NCI-H1930 (cell line): Measurements from ENCODE around the gene PLCD3.
A peak's percentile ranks its signal among the peaks of the same experiment; 100 is the strongest.

Experiments
- DNase-seq, 2 experiments: peaks; one replicate each; lab custom pipeline; 2025; lab: John Stamatoyannopoulos, UW

Gene PLCD3

GRCh38 chr17:45073414-45074070, 58.8 kb downstream of the PLCD3 start:
- DNase-seq = no peak

GRCh38 chr17:45070809-45071208, 61.5 kb downstream of the PLCD3 start:
- DNase-seq = no peak

GRCh38 chr17:45070001-45070400, 62.3 kb downstream of the PLCD3 start:
- DNase-seq = no peak

GRCh38 chr17:45067637-45068036, 64.7 kb downstream of the PLCD3 start:
- no peak for DNase-seq

- no peak for DNase-seq
Measured at GRCh38 chr17:45063198-45063597, 69.1 kb downstream of the PLCD3 start.

GRCh38 chr17:45061606-45062205, 70.6 kb downstream of the PLCD3 start:
- no peak for DNase-seq

GRCh38 chr17:45060797-45061605, 71.3 kb downstream of the PLCD3 start, which contains the start of gene NMT1:
Gene NMT1, plus strand, starts transcription at chr17:45061317. Its CDS starts 13 bp downstream, at chr17:45061330.
- peak; percentile 98 to 99 for DNase-seq

- DNase-seq = no peak
Measured at GRCh38 chr17:45060382-45060796, 71.9 kb downstream of the PLCD3 start.
